Measurements from ENCODE around the gene GAGE13. TPM values are rescaled to one million over a fixed set of nuclear protein-coding genes. Genes with fewer than 3 reads are reported as not detected.
A peak's percentile ranks its signal among the peaks of the same experiment; 100 is the strongest.

GAGE13 gene
- total and polyA plus RNA-seq, 2 of the 8 experiments (the other 6 are each of a cell fraction or from before 2014, with no cell fraction given): not detected

DNA sequence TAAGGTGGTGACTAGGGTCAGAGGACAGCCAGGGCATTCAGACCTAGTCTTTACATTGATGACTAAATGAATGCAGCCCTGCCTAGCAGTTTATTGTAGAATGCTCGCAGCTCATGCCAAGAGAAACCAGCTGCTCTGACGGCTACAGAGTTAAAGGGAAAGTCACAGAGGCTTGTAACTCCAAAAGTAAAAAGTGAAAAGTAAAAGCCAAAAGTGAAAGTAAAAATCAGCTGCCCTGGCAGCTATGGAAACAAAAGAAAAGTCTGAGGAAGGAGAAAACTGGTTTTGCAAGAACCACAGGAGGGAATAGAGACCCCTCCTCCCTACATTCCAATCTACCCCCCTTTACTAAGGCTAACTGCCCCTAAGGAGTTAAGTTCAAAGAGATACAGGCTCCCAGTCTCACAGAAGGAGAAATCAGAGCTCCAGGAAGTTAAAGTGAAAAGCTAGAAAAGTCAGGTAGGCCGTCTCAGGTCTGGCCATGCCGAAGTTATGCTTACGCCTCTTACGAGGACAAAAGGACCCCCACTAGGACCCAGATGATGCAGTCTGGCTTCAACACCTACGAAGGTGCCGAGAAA lies 21.9 kb upstream of the GAGE13 start (continued):
- TF ChIP-seq, protein P1, sequence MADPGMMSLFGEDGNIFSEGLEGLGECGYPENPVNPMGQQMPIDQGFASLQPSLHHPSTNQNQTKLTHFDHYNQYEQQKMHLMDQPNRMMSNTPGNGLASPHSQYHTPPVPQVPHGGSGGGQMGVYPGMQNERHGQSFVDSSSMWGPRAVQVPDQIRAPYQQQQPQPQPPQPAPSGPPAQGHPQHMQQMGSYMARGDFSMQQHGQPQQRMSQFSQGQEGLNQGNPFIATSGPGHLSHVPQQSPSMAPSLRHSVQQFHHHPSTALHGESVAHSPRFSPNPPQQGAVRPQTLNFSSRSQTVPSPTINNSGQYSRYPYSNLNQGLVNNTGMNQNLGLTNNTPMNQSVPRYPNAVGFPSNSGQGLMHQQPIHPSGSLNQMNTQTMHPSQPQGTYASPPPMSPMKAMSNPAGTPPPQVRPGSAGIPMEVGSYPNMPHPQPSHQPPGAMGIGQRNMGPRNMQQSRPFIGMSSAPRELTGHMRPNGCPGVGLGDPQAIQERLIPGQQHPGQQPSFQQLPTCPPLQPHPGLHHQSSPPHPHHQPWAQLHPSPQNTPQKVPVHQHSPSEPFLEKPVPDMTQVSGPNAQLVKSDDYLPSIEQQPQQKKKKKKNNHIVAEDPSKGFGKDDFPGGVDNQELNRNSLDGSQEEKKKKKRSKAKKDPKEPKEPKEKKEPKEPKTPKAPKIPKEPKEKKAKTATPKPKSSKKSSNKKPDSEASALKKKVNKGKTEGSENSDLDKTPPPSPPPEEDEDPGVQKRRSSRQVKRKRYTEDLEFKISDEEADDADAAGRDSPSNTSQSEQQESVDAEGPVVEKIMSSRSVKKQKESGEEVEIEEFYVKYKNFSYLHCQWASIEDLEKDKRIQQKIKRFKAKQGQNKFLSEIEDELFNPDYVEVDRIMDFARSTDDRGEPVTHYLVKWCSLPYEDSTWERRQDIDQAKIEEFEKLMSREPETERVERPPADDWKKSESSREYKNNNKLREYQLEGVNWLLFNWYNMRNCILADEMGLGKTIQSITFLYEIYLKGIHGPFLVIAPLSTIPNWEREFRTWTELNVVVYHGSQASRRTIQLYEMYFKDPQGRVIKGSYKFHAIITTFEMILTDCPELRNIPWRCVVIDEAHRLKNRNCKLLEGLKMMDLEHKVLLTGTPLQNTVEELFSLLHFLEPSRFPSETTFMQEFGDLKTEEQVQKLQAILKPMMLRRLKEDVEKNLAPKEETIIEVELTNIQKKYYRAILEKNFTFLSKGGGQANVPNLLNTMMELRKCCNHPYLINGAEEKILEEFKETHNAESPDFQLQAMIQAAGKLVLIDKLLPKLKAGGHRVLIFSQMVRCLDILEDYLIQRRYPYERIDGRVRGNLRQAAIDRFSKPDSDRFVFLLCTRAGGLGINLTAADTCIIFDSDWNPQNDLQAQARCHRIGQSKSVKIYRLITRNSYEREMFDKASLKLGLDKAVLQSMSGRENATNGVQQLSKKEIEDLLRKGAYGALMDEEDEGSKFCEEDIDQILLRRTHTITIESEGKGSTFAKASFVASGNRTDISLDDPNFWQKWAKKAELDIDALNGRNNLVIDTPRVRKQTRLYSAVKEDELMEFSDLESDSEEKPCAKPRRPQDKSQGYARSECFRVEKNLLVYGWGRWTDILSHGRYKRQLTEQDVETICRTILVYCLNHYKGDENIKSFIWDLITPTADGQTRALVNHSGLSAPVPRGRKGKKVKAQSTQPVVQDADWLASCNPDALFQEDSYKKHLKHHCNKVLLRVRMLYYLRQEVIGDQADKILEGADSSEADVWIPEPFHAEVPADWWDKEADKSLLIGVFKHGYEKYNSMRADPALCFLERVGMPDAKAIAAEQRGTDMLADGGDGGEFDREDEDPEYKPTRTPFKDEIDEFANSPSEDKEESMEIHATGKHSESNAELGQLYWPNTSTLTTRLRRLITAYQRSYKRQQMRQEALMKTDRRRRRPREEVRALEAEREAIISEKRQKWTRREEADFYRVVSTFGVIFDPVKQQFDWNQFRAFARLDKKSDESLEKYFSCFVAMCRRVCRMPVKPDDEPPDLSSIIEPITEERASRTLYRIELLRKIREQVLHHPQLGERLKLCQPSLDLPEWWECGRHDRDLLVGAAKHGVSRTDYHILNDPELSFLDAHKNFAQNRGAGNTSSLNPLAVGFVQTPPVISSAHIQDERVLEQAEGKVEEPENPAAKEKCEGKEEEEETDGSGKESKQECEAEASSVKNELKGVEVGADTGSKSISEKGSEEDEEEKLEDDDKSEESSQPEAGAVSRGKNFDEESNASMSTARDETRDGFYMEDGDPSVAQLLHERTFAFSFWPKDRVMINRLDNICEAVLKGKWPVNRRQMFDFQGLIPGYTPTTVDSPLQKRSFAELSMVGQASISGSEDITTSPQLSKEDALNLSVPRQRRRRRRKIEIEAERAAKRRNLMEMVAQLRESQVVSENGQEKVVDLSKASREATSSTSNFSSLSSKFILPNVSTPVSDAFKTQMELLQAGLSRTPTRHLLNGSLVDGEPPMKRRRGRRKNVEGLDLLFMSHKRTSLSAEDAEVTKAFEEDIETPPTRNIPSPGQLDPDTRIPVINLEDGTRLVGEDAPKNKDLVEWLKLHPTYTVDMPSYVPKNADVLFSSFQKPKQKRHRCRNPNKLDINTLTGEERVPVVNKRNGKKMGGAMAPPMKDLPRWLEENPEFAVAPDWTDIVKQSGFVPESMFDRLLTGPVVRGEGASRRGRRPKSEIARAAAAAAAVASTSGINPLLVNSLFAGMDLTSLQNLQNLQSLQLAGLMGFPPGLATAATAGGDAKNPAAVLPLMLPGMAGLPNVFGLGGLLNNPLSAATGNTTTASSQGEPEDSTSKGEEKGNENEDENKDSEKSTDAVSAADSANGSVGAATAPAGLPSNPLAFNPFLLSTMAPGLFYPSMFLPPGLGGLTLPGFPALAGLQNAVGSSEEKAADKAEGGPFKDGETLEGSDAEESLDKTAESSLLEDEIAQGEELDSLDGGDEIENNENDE (IDR thresholded peaks at IDR 0.05; ENCODE audit: insufficient replicate concordance, low read length): no peak
- no peak for TF ChIP-seq TAF7 (optimal IDR thresholded peaks at IDR 0.05; ENCODE audit: borderline replicate concordance, low read depth, low read length)
- no peak for TF ChIP-seq SUZ12 (IDR thresholded peaks at IDR 0.05; ENCODE audit: low read length)
- TF ChIP-seq, protein P2, sequence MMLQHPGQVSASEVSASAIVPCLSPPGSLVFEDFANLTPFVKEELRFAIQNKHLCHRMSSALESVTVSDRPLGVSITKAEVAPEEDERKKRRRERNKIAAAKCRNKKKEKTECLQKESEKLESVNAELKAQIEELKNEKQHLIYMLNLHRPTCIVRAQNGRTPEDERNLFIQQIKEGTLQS (IDR thresholded peaks at IDR 0.05; ENCODE audit: insufficient read depth, low read depth, low read length): no peak
- TF ChIP-seq TEAD4 (IDR thresholded peaks at IDR 0.05; ENCODE audit: low read depth, low read length): peak; percentile 44; the same call in 1 of the 2 replicates
- TF ChIP-seq BACH1 (IDR thresholded peaks at IDR 0.05; ENCODE audit: low read length): no peak
- no peak for TF ChIP-seq SRF (IDR thresholded peaks at IDR 0.05; ENCODE audit: low read depth, low read length)
- TF ChIP-seq BCL11A (IDR thresholded peaks at IDR 0.05; ENCODE audit: low read depth in 2 of 2, low read length in 2 of 2): no peak
- no peak for TF ChIP-seq POLR2A (IDR thresholded peaks at IDR 0.05; ENCODE audit: control extremely low read depth in 1 of 2, low read depth in 2 of 2, low read length in 2 of 2)
- TF ChIP-seq JUND (IDR thresholded peaks at IDR 0.05; ENCODE audit: low read length): no peak
- no peak for TF ChIP-seq TBP (IDR thresholded peaks at IDR 0.05; ENCODE audit: low read depth, low read length)
- TF ChIP-seq POLR2AphosphoS5 (IDR thresholded peaks at IDR 0.05; ENCODE audit: low read depth, low read length): no peak
